Measurements from ENCODE around the gene PGS1.

DNA sequence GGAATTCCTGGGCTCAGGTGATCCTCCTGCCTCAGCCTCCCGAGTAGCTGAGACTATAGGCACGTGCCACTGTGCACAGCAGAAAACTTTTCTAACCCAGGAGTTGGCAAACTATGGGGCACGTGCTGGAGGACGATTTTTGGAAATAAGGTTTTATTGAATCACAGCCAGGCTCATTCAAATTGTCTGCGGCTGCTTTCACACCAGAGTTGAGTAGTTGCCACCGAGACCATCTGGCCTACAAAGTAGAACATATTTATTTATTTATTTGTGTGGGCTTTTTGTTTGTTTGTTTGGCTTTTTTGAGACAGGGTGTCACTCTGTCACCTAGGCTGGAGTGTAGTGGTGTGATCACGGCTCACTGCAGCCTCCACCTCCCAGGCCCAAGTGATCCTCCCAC lies 7.4 kb upstream of the PGS1 start:
- TF ChIP-seq CTCF (conservative IDR thresholded peaks at IDR 0.05; ENCODE audit: low read length) = no peak
- no peak for TF ChIP-seq EZH2phosphoT487 (IDR thresholded peaks at IDR 0.05; ENCODE audit: borderline replicate concordance, low read depth, low read length)
